Gastroesophageal sphincter (tissue), 4 donors: ENCODE measurements around the gene VDAC2. TPM values are rescaled to one million over a fixed set of nuclear protein-coding genes. Genes with fewer than 3 reads are reported as not detected.
"Not testable (repeated sequence)": the region's sequence is repeated elsewhere in the genome, so short reads cannot be mapped to it uniquely, and the experiment has no call there.

Experiments
- ATAC-seq: fragments of 150-250 bp; one replicate; pipeline ENCODE4 v1.9.1; 2016; ENCODE audit warnings: mild to moderate bottlenecking, moderate library complexity
- H3K27ac ChIP-seq, 4 donors: fragments of 200-600 bp; sonication (generic) in 3 of 4; 1 replicate in 3 of 4; 2 replicates in 1 of 4; pipeline ENCODE4 v1.5.1; 2016 to 2019
- H3K27me3 ChIP-seq: fragments of 200-600 bp; sonication (generic); one replicate; pipeline ENCODE4 v1.5.1; 2019
- H3K36me3 ChIP-seq, 2 donors: fragments of 200-600 bp; sonication (generic); one replicate each; pipeline ENCODE4 v1.5.1; 2019; ENCODE audit warnings: control low read depth in 1 of 2
- H3K4me1 ChIP-seq, 3 donors: fragments of 200-600 bp; sonication (generic); 1 replicate in 2 of 3; 2 replicates in 1 of 3; pipeline ENCODE4 v1.5.1; 2016 to 2019; ENCODE audit warnings: control low read depth in 2 of 3
- H3K4me3 ChIP-seq, 2 donors: fragments of 200-600 bp; sonication (generic); one replicate each; pipeline ENCODE4 v1.5.1; 2019; ENCODE audit warnings: mild to moderate bottlenecking in 1 of 2, moderate library complexity in 1 of 2
- H3K9me3 ChIP-seq, 3 donors: fragments of 200-600 bp; sonication (generic); one replicate each; pipeline ENCODE4 v1.5.1; 2017 to 2019; ENCODE audit warnings: control low read depth in 2 of 3
- EP300 ChIP-seq: sonication (generic); formaldehyde crosslinking; IDR thresholded peaks from one replicate; pipeline ENCODE4 v1.6.1; 2017; ENCODE audit warnings: antibody characterized with exemption, mild to moderate bottlenecking
- POLR2A ChIP-seq, 2 donors: fragments of 450-650 bp; IDR thresholded peaks; one replicate each; pipeline ENCODE4 v1.6.1; 2017; ENCODE audit warnings: antibody characterized with exemption in 2 of 2, mild to moderate bottlenecking in 2 of 2, moderate library complexity in 1 of 2
- POLR2AphosphoS5 ChIP-seq: sonication (generic); formaldehyde crosslinking; IDR thresholded peaks from one replicate; pipeline ENCODE4 v1.6.1; 2017; ENCODE audit warnings: antibody characterized with exemption
- WGBS, 2 donors: methylation state at CpG; one replicate each; pipeline ENCODE4 v1.1.5; 2018; ENCODE audit warnings: low coverage in 1 of 2; 5-methylcytosine and 5-hydroxymethylcytosine counted together
- total RNA-seq, 4 donors: library from RNA; depleted of rRNA; stranded (reverse); fragments of >200 nt; gene quantifications; one replicate each; pipeline ENCODE4 v1.1.0, GENCODE V29; 2016
- TF ChIP-seq, protein P1 (sequence below), 4 experiments: fragments of 200-600 bp in 2 of 4; fragments of 450-650 bp in 2 of 4; sonication (generic) in 1 of 4; IDR thresholded peaks; one replicate each; pipeline ENCODE4 v1.5.1; 2017 to 2019; ENCODE audit warnings: antibody characterized with exemption in 4 of 4, mild to moderate bottlenecking in 2 of 4, moderate library complexity in 2 of 4

The VDAC2 gene
- total RNA-seq, 4 donors from 2014 or later: 199 to 283 (median 249) TPM

DNA sequence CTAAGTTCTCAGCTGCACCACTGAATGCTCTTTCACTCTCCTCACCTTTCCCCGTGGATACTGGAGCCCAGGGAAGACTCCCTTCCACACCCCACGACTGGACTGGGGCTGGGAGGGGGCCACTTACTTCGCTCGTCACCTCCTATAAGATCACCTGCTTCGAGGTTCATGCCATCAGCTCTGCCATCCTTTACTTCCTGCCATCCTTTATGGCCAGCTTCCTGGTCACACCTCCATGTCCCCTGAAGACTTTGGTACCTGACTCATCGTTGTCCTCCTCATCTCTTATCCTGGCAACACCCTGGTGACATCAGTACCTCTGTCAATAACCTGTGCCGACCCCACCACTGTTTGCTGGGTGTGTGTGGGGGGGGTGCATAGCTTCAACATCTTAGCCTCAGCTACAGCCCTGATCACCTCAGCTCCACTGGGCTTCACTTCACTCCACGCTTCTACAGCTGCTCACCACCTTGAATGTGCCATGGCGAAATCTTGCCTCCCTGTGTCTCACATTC is 8.7 kb upstream of the VDAC2 start:
- H3K4me1 ChIP-seq: peaks cover 0 to 22% (median 7%) of the 10 kb centered on the region in 3 donors
- H3K27me3 ChIP-seq: no peaks in the 10 kb centered on the region
- TF ChIP-seq POLR2A (IDR thresholded peaks at IDR 0.05) (no peak), POLR2AphosphoS5 (no peak), EP300 (no peak)
- TF ChIP-seq, protein P1, sequence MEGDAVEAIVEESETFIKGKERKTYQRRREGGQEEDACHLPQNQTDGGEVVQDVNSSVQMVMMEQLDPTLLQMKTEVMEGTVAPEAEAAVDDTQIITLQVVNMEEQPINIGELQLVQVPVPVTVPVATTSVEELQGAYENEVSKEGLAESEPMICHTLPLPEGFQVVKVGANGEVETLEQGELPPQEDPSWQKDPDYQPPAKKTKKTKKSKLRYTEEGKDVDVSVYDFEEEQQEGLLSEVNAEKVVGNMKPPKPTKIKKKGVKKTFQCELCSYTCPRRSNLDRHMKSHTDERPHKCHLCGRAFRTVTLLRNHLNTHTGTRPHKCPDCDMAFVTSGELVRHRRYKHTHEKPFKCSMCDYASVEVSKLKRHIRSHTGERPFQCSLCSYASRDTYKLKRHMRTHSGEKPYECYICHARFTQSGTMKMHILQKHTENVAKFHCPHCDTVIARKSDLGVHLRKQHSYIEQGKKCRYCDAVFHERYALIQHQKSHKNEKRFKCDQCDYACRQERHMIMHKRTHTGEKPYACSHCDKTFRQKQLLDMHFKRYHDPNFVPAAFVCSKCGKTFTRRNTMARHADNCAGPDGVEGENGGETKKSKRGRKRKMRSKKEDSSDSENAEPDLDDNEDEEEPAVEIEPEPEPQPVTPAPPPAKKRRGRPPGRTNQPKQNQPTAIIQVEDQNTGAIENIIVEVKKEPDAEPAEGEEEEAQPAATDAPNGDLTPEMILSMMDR (IDR thresholded peaks at IDR 0.05): no peak
- ATAC-seq: no peak
- H3K27ac ChIP-seq: peak overlapping the region in 3 of 4 donors; percentile 63 to 77 (median 75)
- no peaks in the 10 kb centered on the region for H3K9me3 ChIP-seq
- WGBS, 2 donors: 84 to 87% methylated on average over 7 to 9 of the region's 9 CpGs
- no peak overlapping the region for H3K4me3 ChIP-seq
- no peaks in the 10 kb centered on the region for H3K36me3 ChIP-seq

DNA sequence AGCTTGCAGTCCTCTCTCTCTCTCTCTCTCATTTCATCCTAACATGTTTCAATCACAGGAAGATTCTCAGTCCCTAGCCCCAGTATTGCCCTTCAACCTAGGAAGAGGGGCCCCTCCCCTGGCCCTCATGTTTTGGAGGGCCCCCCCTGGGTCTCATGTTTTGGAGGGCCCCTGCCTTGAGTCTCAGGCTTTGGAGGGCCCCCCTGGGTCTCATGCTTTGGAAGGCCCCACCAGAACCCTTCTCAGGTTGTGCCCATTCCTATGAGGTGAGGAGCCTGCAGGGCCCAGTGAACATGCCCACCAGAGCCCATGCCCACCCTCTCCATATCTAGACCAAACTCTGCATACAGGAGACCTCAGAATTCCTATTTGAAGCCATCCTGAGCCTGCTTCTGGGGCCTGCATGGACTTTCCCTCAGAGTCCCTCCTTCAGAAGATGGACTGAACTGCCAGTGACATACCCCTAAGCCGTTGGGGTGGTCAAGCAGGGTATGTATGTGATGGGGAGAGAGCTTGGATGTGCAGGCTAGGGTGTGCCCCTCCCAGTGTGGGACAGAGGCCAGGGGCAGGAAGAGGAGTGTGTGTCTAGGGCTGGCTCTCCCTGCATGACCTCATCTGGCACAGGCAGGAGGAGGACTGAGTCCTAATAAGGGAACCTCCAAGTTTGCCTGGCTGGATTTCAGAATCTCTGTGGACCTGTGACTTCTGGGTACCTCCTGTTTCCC is 8.1 kb upstream of the VDAC2 start:
- peak; percentile 94 for ATAC-seq
- Histone ChIP-seq H3K36me3 (no peaks in the 10 kb centered on the region), H3K9me3 (no peaks in the 10 kb centered on the region), H3K27me3 (no peaks in the 10 kb centered on the region), H3K4me3 (no peak overlapping the region), H3K4me1 (peaks cover 0 to 23% (median 7%) of the 10 kb centered on the region in 3 donors), H3K27ac (peak overlapping the region; percentile 36 to 77 (median 69))
- TF ChIP-seq POLR2AphosphoS5 (peak; percentile 18), EP300 (no peak), POLR2A (IDR thresholded peaks at IDR 0.05) (no peak)
- 27% methylated on average over 1 of the region's 1 CpG; no CpG with 5 or more reads in 1 of the 2 donors for WGBS, 2 donors

DNA sequence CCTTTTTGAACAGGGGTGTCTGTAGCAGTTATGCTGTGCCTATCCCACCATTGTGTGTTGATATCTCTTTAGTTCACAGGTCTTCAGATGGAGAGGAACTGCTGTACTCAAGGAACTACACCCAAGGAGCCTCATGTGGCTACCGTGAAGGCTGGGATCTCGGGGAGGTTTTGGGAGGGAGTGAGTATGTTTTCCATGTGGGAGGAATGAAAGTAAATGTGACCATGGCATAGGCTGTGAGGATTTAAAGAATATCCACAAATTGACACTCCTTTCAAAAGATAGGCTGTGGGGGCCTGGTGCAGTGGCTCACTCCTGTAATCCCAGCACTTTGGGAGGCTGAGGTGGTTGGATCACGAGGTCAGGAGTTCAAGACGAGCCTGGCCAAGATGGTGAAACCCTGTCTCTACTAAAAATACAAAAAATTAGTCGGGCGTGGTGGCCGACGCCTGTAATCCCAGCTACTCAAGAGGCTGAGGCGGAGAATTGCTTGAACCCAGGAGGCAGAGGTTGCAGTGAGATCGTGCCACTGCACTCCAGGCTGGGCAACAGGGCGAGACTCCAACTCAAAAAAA is 7.5 kb upstream of the VDAC2 start:
- H3K36me3 ChIP-seq, H3K27me3 ChIP-seq, H3K9me3 ChIP-seq, H3K4me3 ChIP-seq: not testable (repeated sequence)
- WGBS, 2 donors: 80 to 89% methylated on average over 7 to 9 of the region's 11 CpGs
- peaks cover 0 to 30% (median 7%) of the 10 kb centered on the region in 3 donors for H3K4me1 ChIP-seq
- ATAC-seq: peak; percentile 20
- H3K27ac ChIP-seq: peak overlapping the region; percentile 36 to 77 (median 69)

DNA sequence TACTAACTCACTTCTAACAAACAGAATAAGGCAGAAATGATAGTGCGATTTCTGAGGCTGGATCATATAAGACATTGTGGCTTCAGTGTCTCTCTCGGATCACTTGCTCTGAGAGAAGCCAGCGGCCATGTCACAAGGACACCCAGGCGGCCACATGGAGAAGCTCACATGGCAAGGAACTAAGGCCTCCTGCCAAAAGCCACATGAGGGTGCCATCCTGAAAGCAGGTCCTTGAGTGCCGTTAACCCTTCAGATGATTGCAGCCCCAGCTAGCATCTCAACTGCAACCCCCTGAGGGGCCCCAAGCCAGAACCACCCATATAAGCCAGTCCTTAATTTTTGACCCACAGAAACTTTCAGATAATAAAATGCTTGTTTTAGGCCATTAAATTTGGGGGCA is 6.9 kb upstream of the VDAC2 start:
- Histone ChIP-seq H3K27ac (peak overlapping the region in 2 of 4 donors; percentile 75 to 77), H3K9me3 (no peaks in the 10 kb centered on the region), H3K36me3 (no peaks in the 10 kb centered on the region), H3K4me1 (peaks cover 0 to 36% (median 7%) of the 10 kb centered on the region in 3 donors), H3K4me3 (no peak overlapping the region), H3K27me3 (no peaks in the 10 kb centered on the region)
- TF ChIP-seq EP300: no peak
- 100% methylated on average over 1 of the region's 5 CpGs for WGBS, 2 donors
- ATAC-seq: no peak

DNA sequence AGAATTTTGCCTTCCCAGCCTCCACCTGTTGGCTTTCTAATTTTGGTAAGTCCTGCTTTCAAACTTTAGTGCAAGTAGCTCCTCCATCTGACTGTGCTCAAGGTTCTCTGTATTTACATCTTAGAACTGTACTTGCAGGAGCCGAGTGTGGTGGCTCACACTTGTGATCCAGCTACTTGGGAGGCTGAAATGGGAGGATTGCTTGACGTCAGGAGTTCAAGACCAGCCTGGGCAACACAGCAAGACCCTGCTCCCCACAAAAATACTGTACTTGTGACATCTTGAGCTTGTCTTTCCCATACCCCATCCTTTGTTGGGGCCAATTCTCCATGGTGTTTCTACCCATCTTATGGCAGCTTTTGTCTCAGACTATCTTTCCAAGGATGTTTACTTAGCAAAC is 4.7 kb upstream of the VDAC2 start:
- H3K4me1 ChIP-seq: peaks cover 0 to 46% (median 7%) of the 10 kb centered on the region in 3 donors
- H3K9me3 ChIP-seq: no peaks in the 10 kb centered on the region
- 83% methylated on average over 2 of the region's 2 CpGs; no CpG with 5 or more reads in 1 of the 2 donors for WGBS, 2 donors
- ATAC-seq: no peak
- TF ChIP-seq EP300: no peak
- TF ChIP-seq POLR2A (IDR thresholded peaks at IDR 0.05): no peak
- TF ChIP-seq, protein P1 (IDR thresholded peaks at IDR 0.05): no peak
- TF ChIP-seq POLR2AphosphoS5: no peak
- H3K36me3 ChIP-seq: no peaks in the 10 kb centered on the region
- no peaks in the 10 kb centered on the region for H3K27me3 ChIP-seq
- H3K27ac ChIP-seq: no peak overlapping the region
- no peak overlapping the region for H3K4me3 ChIP-seq

DNA sequence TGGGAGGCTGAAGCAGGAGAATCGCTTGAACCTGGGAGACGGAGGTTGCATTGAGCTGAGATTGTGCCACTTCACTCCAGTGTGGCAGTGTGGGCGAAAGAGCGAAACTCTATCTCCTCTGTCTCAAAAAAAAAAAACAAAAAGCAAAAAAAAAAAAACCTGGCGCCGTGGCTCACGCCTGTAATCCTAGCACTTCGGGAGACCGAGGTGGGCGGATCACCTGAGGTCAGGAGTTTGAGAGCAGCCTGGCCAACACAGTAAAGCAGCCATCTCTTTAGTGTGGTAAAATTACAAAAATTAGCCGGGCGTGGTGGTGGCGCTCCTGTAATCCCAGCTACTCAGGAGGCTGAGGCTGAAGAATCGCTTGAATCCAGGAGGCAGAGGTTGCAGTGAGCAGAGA is 4.0 kb upstream of the VDAC2 start:
- WGBS, 2 donors: 79 to 84% methylated on average over 9 to 12 of the region's 14 CpGs
- ATAC-seq, H3K4me3 ChIP-seq: not testable (repeated sequence)

More for the DNA sequence above, 4.0 kb upstream of the VDAC2 start:
- not testable (repeated sequence) for H3K27ac ChIP-seq, H3K9me3 ChIP-seq, H3K36me3 ChIP-seq, H3K27me3 ChIP-seq
- H3K4me1 ChIP-seq: peaks cover 0 to 49% (median 9%) of the 10 kb centered on the region in 3 donors
